Measurements from ENCODE around the gene PCBP3. TPM values are rescaled to one million over a fixed set of nuclear protein-coding genes. Genes with fewer than 3 reads are reported as not detected.
A peak's percentile ranks its signal among the peaks of the same experiment; 100 is the strongest.

PCBP3 gene
- total RNA-seq, 1 experiment from 2014 or later, result 10.9 TPM

GRCh38 chr21:45874716-45875415, 231.3 kb downstream of the PCBP3 start:
- Mint-ChIP-seq H3K4me3 (no peak overlapping the region), H3K4me1 (peaks cover 0 to under 1% of the 10 kb centered on the region in 2 experiments; a peak in 1 of 4 replicates), H3K27me3 (ENCODE audit: low read depth) (0 out of 2 replicates have a peak, but pooled peaks cover 2% of the 10 kb centered on the region), H3K27ac (peak overlapping the region in 1 of 3 experiments; percentile 39; a peak in 2 of 7 replicates), H3K36me3 (ENCODE audit: insufficient read depth in 1 of 3, low read depth in 3 of 3) (no peaks in the 10 kb centered on the region), H3K9me3 (no peaks in the 10 kb centered on the region)
- no peak overlapping the region for H2BK12ac ChIP-seq (ENCODE audit: insufficient read length, low read depth, low read length)
- H4K5ac ChIP-seq (ENCODE audit: insufficient read length, low read depth, low read length), result no peak overlapping the region
- H3K23ac ChIP-seq (ENCODE audit: insufficient read length, low read depth, low read length), result no peak overlapping the region
- H3K4me2 ChIP-seq (ENCODE audit: insufficient read depth, insufficient read length, low read length), result no peak overlapping the region
- no peak overlapping the region for H2BK15ac ChIP-seq (ENCODE audit: low read depth, low read length)
- no peak overlapping the region for H2AK5ac ChIP-seq (ENCODE audit: insufficient read length, low read length)
- H4K20me1 ChIP-seq (ENCODE audit: control insufficient read depth, insufficient read depth, insufficient read length), result no peaks in the 10 kb centered on the region
- no peak for DNase-seq
- no peaks in the 10 kb centered on the region for H3K9me3 ChIP-seq (ENCODE audit: control insufficient read depth, low read depth, low read length)
- no peak for TF ChIP-seq CTCF (conservative IDR thresholded peaks at IDR 0.05)
- H3K27ac ChIP-seq (ENCODE audit: insufficient read length, low read depth, low read length), result no peak overlapping the region
- no peak overlapping the region for H3K56ac ChIP-seq (ENCODE audit: insufficient read length, low read depth, low read length)
- WGBS (ENCODE audit: extremely low coverage, insufficient read length, low lambda C conversion rate), result no CpG with 5 or more reads among the region's 33 CpGs
- no peak overlapping the region for H2BK5ac ChIP-seq (ENCODE audit: insufficient read length, low read length)
- no peaks in the 10 kb centered on the region for H3K4me1 ChIP-seq (ENCODE audit: insufficient read depth, low read length)
- peak overlapping the region; percentile 53; the same call in 1 of the 2 replicates for H3K14ac ChIP-seq (ENCODE audit: insufficient read depth, low read length)
- H3K79me2 ChIP-seq (ENCODE audit: insufficient read depth, low read length), result no peaks in the 10 kb centered on the region
- H2AFZ ChIP-seq (ENCODE audit: low read length), result no peak overlapping the region
- H3K79me1 ChIP-seq (ENCODE audit: insufficient read depth, low read depth, low read length, poor library complexity, severe bottlenecking), result no peaks in the 10 kb centered on the region
- H4K8ac ChIP-seq (replicated peaks; ENCODE audit: insufficient read length, low read depth, low read length), result no peak overlapping the region
- no peak overlapping the region for H2BK120ac ChIP-seq (ENCODE audit: low read depth, low read length, poor library complexity, severe bottlenecking)
- no peak overlapping the region for H3T11ph ChIP-seq (ENCODE audit: low read length)
- no peaks in the 10 kb centered on the region for H3K27me3 ChIP-seq (ENCODE audit: insufficient read depth, low read length)
- no peak overlapping the region for H3K9ac ChIP-seq (ENCODE audit: extremely low read depth, insufficient read length, low read length)
- no peaks in the 10 kb centered on the region for H3K23me2 ChIP-seq (ENCODE audit: insufficient read length, low read depth, low read length, poor library complexity, severe bottlenecking)
- H3K18ac ChIP-seq (ENCODE audit: insufficient read length, low read depth, low read length), result no peak overlapping the region
- H4K91ac ChIP-seq (ENCODE audit: insufficient read length, low read depth, low read length), result no peak overlapping the region
- no peak overlapping the region; the same call in 1 of the 2 replicates for H3K4ac ChIP-seq (ENCODE audit: low read depth, low read length)
- H2BK20ac ChIP-seq (ENCODE audit: low read depth, low read length, poor library complexity, severe bottlenecking), result no peak overlapping the region
